ENCODE data around the gene TP53TG3E. TPM values are rescaled to one million over a fixed set of nuclear protein-coding genes. Genes with fewer than 3 reads are reported as not detected.
"Not testable (repeated sequence)": the region's sequence is repeated elsewhere in the genome, so short reads cannot be mapped to it uniquely, and the experiment has no call there.

The TP53TG3E gene
- not detected for polyA plus RNA-seq (2013, experiment 1 of 2; ENCODE audit: insufficient read length)
- polyA plus RNA-seq (2013, experiment 2 of 2; ENCODE audit: insufficient read length), result not detected

GRCh38 chr16:33304006-33304405 lies at the start of gene TP53TG3E:
TP53TG3E (plus strand) TSS chr16:33304306; CDS start chr16:33304374, 68 bp downstream.
- DNase-seq, result not testable (repeated sequence)

- not testable (repeated sequence) for DNase-seq
These were observed 32.3 kb downstream of the TP53TG3E start for GRCh38 chr16:33336226-33337012.

GRCh38 chr16:33337627-33338542 lies 33.8 kb downstream of the TP53TG3E start:
- not testable (repeated sequence) for DNase-seq

- not testable (repeated sequence) for DNase-seq
These were observed 34.4 kb downstream of the TP53TG3E start for GRCh38 chr16:33338543-33338951.

- DNase-seq, result not testable (repeated sequence)
These were observed 35.3 kb downstream of the TP53TG3E start for GRCh38 chr16:33339093-33340061.
